ENCODE data around the gene TMIGD3.

GRCh38 chr1:111484391-111485026 lies 18.9 kb downstream of the TMIGD3 start:
- TF ChIP-seq, protein P1, sequence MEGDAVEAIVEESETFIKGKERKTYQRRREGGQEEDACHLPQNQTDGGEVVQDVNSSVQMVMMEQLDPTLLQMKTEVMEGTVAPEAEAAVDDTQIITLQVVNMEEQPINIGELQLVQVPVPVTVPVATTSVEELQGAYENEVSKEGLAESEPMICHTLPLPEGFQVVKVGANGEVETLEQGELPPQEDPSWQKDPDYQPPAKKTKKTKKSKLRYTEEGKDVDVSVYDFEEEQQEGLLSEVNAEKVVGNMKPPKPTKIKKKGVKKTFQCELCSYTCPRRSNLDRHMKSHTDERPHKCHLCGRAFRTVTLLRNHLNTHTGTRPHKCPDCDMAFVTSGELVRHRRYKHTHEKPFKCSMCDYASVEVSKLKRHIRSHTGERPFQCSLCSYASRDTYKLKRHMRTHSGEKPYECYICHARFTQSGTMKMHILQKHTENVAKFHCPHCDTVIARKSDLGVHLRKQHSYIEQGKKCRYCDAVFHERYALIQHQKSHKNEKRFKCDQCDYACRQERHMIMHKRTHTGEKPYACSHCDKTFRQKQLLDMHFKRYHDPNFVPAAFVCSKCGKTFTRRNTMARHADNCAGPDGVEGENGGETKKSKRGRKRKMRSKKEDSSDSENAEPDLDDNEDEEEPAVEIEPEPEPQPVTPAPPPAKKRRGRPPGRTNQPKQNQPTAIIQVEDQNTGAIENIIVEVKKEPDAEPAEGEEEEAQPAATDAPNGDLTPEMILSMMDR (IDR thresholded peaks at IDR 0.05): no peak
- no peak for TF ChIP-seq POLR2A (IDR thresholded peaks at IDR 0.05)

Data from right lobe of liver (tissue), 4 donors.